Measurements from ENCODE around the gene ACOX3. TPM values are rescaled to one million over a fixed set of nuclear protein-coding genes. Genes with fewer than 3 reads are reported as not detected.
A peak's percentile ranks its signal among the peaks of the same experiment; 100 is the strongest.
"Not testable (repeated sequence)": the region's sequence is repeated elsewhere in the genome, so short reads cannot be mapped to it uniquely, and the experiment has no call there.

ACOX3 gene
- polyA plus RNA-seq, 1 donor, result 15.2 TPM

GRCh38 chr4:8350841-8351461 is 89.6 kb downstream of the ACOX3 start:
- DNase-seq, result no peak

GRCh38 chr4:8350352-8350751 is 90.2 kb downstream of the ACOX3 start:
- no peak for DNase-seq

- peak; percentile 38 for DNase-seq
These were observed 90.8 kb downstream of the ACOX3 start for GRCh38 chr4:8349664-8350236.

- not testable (repeated sequence) for DNase-seq
These were observed 91.3 kb downstream of the ACOX3 start for GRCh38 chr4:8349236-8349635.

GRCh38 chr4:8348071-8348470 is 92.5 kb downstream of the ACOX3 start:
- DNase-seq, result no peak

GRCh38 chr4:8347660-8348059 is 92.9 kb downstream of the ACOX3 start:
- no peak for DNase-seq

GRCh38 chr4:8346838-8347605 is 93.5 kb downstream of the ACOX3 start:
- DNase-seq, result no peak

- no peak for DNase-seq
These were observed 94.3 kb downstream of the ACOX3 start for GRCh38 chr4:8345946-8346814.

- DNase-seq, result no peak
These were observed 95.2 kb downstream of the ACOX3 start for GRCh38 chr4:8345053-8345945.

- no peak for DNase-seq
These were observed 96.1 kb downstream of the ACOX3 start for GRCh38 chr4:8344377-8344776.

- no peak for DNase-seq
These were observed 96.6 kb downstream of the ACOX3 start for GRCh38 chr4:8343967-8344331.

- peak; percentile 49 for DNase-seq
These were observed 97.1 kb downstream of the ACOX3 start for GRCh38 chr4:8343262-8343966.

GRCh38 chr4:8342651-8343261 is 97.8 kb downstream of the ACOX3 start:
- DNase-seq, result no peak

GRCh38 chr4:8341691-8342090 is 98.8 kb downstream of the ACOX3 start:
- DNase-seq, result peak; percentile 29

- DNase-seq, result not testable (repeated sequence)
These were observed 99.2 kb downstream of the ACOX3 start for GRCh38 chr4:8341281-8341680.

- DNase-seq, result peak; percentile 94
These were observed 99.7 kb downstream of the ACOX3 start for GRCh38 chr4:8340781-8341241.

- DNase-seq, result no peak
These were observed 102.1 kb downstream of the ACOX3 start for GRCh38 chr4:8338351-8338961.

- DNase-seq, result no peak
These were observed 104.0 kb downstream of the ACOX3 start for GRCh38 chr4:8336412-8337075.

GRCh38 chr4:8335848-8336247 is 104.7 kb downstream of the ACOX3 start:
- DNase-seq, result no peak
